OCI-LY1 (cell line): ENCODE results near the gene CDKAL1.

ENCODE experiments used
- H2AFZ ChIP-seq: fragments of 200-600 bp; sonication (generic), shearing (Covaris generic); 2 replicates; pipeline ENCODE4 v1.6.0; 2014; ENCODE audit warnings: antibody characterized with exemption, mild to moderate bottlenecking, low read length
- H3F3A ChIP-seq: fragments of 200-600 bp; sonication (generic), shearing (Covaris generic); 2 replicates; pipeline ENCODE4 v1.6.0; 2014; ENCODE audit warnings: mild to moderate bottlenecking, antibody characterized with exemption, low read length, moderate library complexity; ENCODE audit not compliant: insufficient read depth
- H3K27ac ChIP-seq: fragments of 200-600 bp; sonication (generic); 2 replicates; pipeline ENCODE4 v1.5.1; 2014; ENCODE audit warnings: low read length, mixed run types, mild to moderate bottlenecking, low read depth; ENCODE audit not compliant: poor library complexity, severe bottlenecking
- H3K27me3 ChIP-seq: fragments of 200-600 bp; sonication (generic); 2 replicates; pipeline ENCODE4 v1.6.0; 2014; ENCODE audit warnings: antibody characterized with exemption, mild to moderate bottlenecking, low read length, moderate library complexity; ENCODE audit not compliant: insufficient read depth
- H3K36me3 ChIP-seq: fragments of 200-600 bp; sonication (generic); 2 replicates; pipeline ENCODE4 v1.6.1; 2014; ENCODE audit warnings: mild to moderate bottlenecking, antibody characterized with exemption, low read length, moderate library complexity, mixed read lengths; ENCODE audit not compliant: insufficient read depth
- H3K4me1 ChIP-seq: fragments of 200-600 bp; sonication (generic); 2 replicates; pipeline ENCODE4 v1.5.1; 2014; ENCODE audit warnings: mild to moderate bottlenecking, low read length, moderate library complexity; ENCODE audit not compliant: insufficient read depth, severe bottlenecking
- H3K4me2 ChIP-seq: fragments of 200-600 bp; sonication (generic), shearing (Covaris generic); 2 replicates; pipeline ENCODE4 v1.6.1; 2014; ENCODE audit warnings: low read length
- H3K4me3 ChIP-seq: fragments of 200-600 bp; sonication (generic); 2 replicates; pipeline ENCODE4 v1.5.1; 2014; ENCODE audit warnings: low read length, low read depth, mild to moderate bottlenecking, mixed read lengths; ENCODE audit not compliant: poor library complexity, severe bottlenecking
- H3K79me2 ChIP-seq: fragments of 200-600 bp; shearing (Covaris generic); 2 replicates; pipeline ENCODE4 v1.6.1; 2016; ENCODE audit warnings: mixed run types, low read length, mixed read lengths; ENCODE audit not compliant: insufficient read depth
- H3K9ac ChIP-seq: fragments of 200-600 bp; sonication (generic), shearing (Covaris generic); 2 replicates; pipeline ENCODE4 v1.6.1; 2014; ENCODE audit warnings: mild to moderate bottlenecking, low read length, mixed read lengths
- H3K9me2 ChIP-seq: fragments of 200-600 bp; sonication (generic), shearing (Covaris generic); 2 replicates; pipeline ENCODE4 v1.6.1; 2014; ENCODE audit warnings: low read depth, mild to moderate bottlenecking, low read length, mixed read lengths
- H3K9me3 ChIP-seq: fragments of 200-600 bp; shearing (Covaris generic); 2 replicates; pipeline ENCODE4 v1.6.1; 2014; ENCODE audit warnings: low read length, mixed read lengths
- H4K20me1 ChIP-seq: fragments of 200-600 bp; sonication (generic), shearing (Covaris generic); 2 replicates; pipeline ENCODE4 v1.6.0; 2016; ENCODE audit warnings: mild to moderate bottlenecking, low read length; ENCODE audit not compliant: insufficient read depth
- CTCF ChIP-seq: fragments of 200-600 bp; sonication (generic), shearing (Covaris generic); IDR thresholded peaks from 2 replicates; pipeline ENCODE4 v1.5.1; 2017; ENCODE audit warnings: mild to moderate bottlenecking, antibody characterized with exemption, low read length, moderate library complexity, mixed read lengths
- EZH2 ChIP-seq: fragments of 200-600 bp; sonication (generic), shearing (Covaris generic); IDR thresholded peaks from 2 replicates; pipeline ENCODE4 v1.8.0; 2017; ENCODE audit warnings: borderline replicate concordance, mixed run types, mild to moderate bottlenecking, antibody characterized with exemption, low read length, moderate library complexity, mixed read lengths

The CDKAL1 gene

GRCh38 chr6:21257125-21257524, 722.9 kb downstream of the CDKAL1 start:
- no peak for TF ChIP-seq EZH2
- no peak for TF ChIP-seq CTCF
- H3K9ac ChIP-seq: no peak overlapping the region
- no peaks in the 10 kb centered on the region for H4K20me1 ChIP-seq
- H3K9me3 ChIP-seq: no peaks in the 10 kb centered on the region
- H3F3A ChIP-seq: no peaks in the 10 kb centered on the region
- no peaks in the 10 kb centered on the region for H3K4me1 ChIP-seq
- H2AFZ ChIP-seq: no peak overlapping the region
- no peaks in the 10 kb centered on the region for H3K27me3 ChIP-seq
- H3K79me2 ChIP-seq: no peaks in the 10 kb centered on the region
- no peaks in the 10 kb centered on the region for H3K9me2 ChIP-seq
- no peak overlapping the region for H3K4me2 ChIP-seq
- H3K27ac ChIP-seq: no peak overlapping the region
- H3K4me3 ChIP-seq: no peak overlapping the region
- no peaks in the 10 kb centered on the region for H3K36me3 ChIP-seq

- H3F3A ChIP-seq: no peaks in the 10 kb centered on the region
- no peaks in the 10 kb centered on the region for H3K9me2 ChIP-seq
- no peaks in the 10 kb centered on the region for H3K79me2 ChIP-seq
- no peaks in the 10 kb centered on the region for H3K36me3 ChIP-seq
- H2AFZ ChIP-seq: no peak overlapping the region
- H3K4me2 ChIP-seq: no peak overlapping the region
- no peaks in the 10 kb centered on the region for H3K9me3 ChIP-seq
- TF ChIP-seq EZH2: no peak
- no peaks in the 10 kb centered on the region for H4K20me1 ChIP-seq
- no peaks in the 10 kb centered on the region for H3K4me1 ChIP-seq
- H3K4me3 ChIP-seq: no peak overlapping the region
- no peak overlapping the region for H3K27ac ChIP-seq
- H3K9ac ChIP-seq: no peak overlapping the region
- no peaks in the 10 kb centered on the region for H3K27me3 ChIP-seq
These were observed 724.4 kb downstream of the CDKAL1 start for GRCh38 chr6:21258665-21259064.

GRCh38 chr6:21259660-21260059, 725.4 kb downstream of the CDKAL1 start:
- TF ChIP-seq EZH2 (no peak), CTCF (no peak)
- Histone ChIP-seq H4K20me1 (no peaks in the 10 kb centered on the region), H3K27me3 (no peaks in the 10 kb centered on the region), H3K79me2 (no peaks in the 10 kb centered on the region), H3K4me2 (no peak overlapping the region), H3K36me3 (no peaks in the 10 kb centered on the region), H3K4me1 (no peaks in the 10 kb centered on the region), H3K9me3 (no peaks in the 10 kb centered on the region), H3F3A (no peaks in the 10 kb centered on the region), H3K9me2 (no peaks in the 10 kb centered on the region), H3K27ac (no peak overlapping the region), H3K9ac (no peak overlapping the region), H3K4me3 (no peak overlapping the region), H2AFZ (no peak overlapping the region)

- Histone ChIP-seq H3K4me1 (no peaks in the 10 kb centered on the region), H3K4me2 (no peak overlapping the region), H3K9ac (no peak overlapping the region), H3K27ac (no peak overlapping the region), H3K79me2 (no peaks in the 10 kb centered on the region), H3K9me3 (no peaks in the 10 kb centered on the region), H3K36me3 (no peaks in the 10 kb centered on the region), H4K20me1 (no peaks in the 10 kb centered on the region), H3K4me3 (no peak overlapping the region), H3F3A (no peaks in the 10 kb centered on the region), H2AFZ (no peak overlapping the region), H3K27me3 (no peaks in the 10 kb centered on the region), H3K9me2 (no peaks in the 10 kb centered on the region)
- TF ChIP-seq CTCF: no peak
- no peak for TF ChIP-seq EZH2
These were observed 728.2 kb downstream of the CDKAL1 start for GRCh38 chr6:21262504-21262903.
